Ascending aorta (tissue), 2 donors: ENCODE results near the gene DEFB124. TPM values are rescaled to one million over a fixed set of nuclear protein-coding genes. Genes with fewer than 3 reads are reported as not detected.
"Not testable (repeated sequence)": the region's sequence is repeated elsewhere in the genome, so short reads cannot be mapped to it uniquely, and the experiment has no call there.

Experiments used
- DNase-seq, 2 donors: peaks; one replicate each; pipeline ENCODE4 v3.0.0-alpha.2; 2019; ENCODE audit warnings: low spot score in 2 of 2
- H3K27ac ChIP-seq, 2 donors: fragments of 200-600 bp; sonication (generic); one replicate each; pipeline ENCODE4 v1.5.1; 2016 to 2017; ENCODE audit warnings: mild to moderate bottlenecking in 1 of 2
- H3K27me3 ChIP-seq: fragments of 200-600 bp; sonication (generic); one replicate; pipeline ENCODE4 v1.5.1; 2017
- H3K36me3 ChIP-seq, 2 donors: fragments of 200-600 bp; sonication (generic); one replicate each; pipeline ENCODE4 v1.5.1; 2016
- H3K4me1 ChIP-seq, 2 donors: fragments of 200-600 bp; sonication (generic); one replicate each; pipeline ENCODE4 v1.5.1; 2016 to 2017; ENCODE audit warnings: mild to moderate bottlenecking in 1 of 2
- H3K4me3 ChIP-seq, 2 donors: fragments of 200-600 bp; sonication (generic); one replicate each; pipeline ENCODE4 v1.5.1; 2016 to 2017; ENCODE audit warnings: mild to moderate bottlenecking in 1 of 2
- H3K9me3 ChIP-seq, 2 donors: fragments of 200-600 bp; sonication (generic); one replicate each; pipeline ENCODE4 v1.5.1; 2016
- intact Hi-C: fragments of 100-400 bp; cut with DNase I; formaldehyde crosslinking; loops from one replicate; pipeline ENCODE4 v1.15.1; 2023
- total RNA-seq: library from RNA; depleted of rRNA; stranded (reverse); fragments of >200 nt; gene quantifications from one replicate; pipeline ENCODE4 v1.1.0, GENCODE V29; 2016
- TF ChIP-seq, protein P1 (sequence below), 3 experiments: fragments of 200-600 bp in 2 of 3; fragments of 450-650 bp in 1 of 3; sonication (generic) in 2 of 3; IDR thresholded peaks; one replicate each; pipeline ENCODE4 v1.5.1; 2016 to 2019; ENCODE audit warnings: antibody characterized with exemption in 3 of 3, mild to moderate bottlenecking in 1 of 3, moderate library complexity in 1 of 3

DEFB124 gene
- total RNA-seq, 1 donor from 2014 or later = not detected

DNA sequence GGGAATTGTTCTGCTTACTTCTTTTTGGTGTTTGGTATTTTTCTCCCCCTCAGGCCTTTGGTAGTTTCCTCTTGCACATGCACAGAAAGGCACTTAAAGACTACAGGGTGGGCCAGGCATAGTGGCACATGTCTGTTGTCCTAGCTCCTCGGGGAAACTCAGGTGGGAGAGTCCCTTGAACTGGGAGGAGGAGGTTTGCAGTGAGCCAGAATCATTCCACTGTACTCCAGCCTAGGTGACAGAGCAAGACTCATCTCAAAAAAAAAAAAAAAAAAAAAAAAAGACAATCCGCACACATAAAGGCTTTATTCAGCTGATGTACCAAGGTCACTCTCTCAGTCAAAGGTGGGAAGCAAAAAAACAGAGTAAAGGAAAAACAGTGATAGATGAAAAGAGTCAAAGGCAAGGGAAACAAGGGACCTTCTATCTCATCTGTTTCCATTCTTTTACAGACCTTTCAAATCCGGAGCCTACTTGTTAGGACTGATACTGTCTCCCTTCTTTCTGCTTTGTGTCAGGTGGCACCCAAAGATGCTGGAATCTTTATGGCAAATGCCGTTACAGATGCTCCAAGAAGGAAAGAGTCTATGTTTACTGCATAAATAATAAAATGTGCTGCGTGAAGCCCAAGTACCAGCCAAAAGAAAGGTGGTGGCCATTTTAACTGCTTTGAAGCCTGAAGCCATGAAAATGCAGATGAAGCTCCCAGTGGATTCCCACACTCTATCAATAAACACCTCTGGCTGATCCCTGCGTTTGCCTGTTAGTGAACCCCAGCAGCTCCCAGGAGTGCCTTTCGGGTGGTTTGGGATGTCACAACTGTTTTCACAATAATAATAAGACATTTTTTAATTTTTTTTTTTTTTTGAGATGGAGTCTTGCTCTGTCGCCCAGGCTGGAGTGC is 25.2 kb downstream of the DEFB124 start:
- Histone ChIP-seq H3K4me3 (no peak overlapping the region), H3K9me3 (no peaks in the 10 kb centered on the region), H3K27ac (no peak overlapping the region), H3K27me3 (no peaks in the 10 kb centered on the region), H3K4me1 (peaks cover 0 to 8% of the 10 kb centered on the region in 2 donors), H3K36me3 (no peaks in the 10 kb centered on the region)
- peak in 1 of 2 donors; percentile 1 for DNase-seq
- intact Hi-C loops = no loop called here
- TF ChIP-seq, protein P1, sequence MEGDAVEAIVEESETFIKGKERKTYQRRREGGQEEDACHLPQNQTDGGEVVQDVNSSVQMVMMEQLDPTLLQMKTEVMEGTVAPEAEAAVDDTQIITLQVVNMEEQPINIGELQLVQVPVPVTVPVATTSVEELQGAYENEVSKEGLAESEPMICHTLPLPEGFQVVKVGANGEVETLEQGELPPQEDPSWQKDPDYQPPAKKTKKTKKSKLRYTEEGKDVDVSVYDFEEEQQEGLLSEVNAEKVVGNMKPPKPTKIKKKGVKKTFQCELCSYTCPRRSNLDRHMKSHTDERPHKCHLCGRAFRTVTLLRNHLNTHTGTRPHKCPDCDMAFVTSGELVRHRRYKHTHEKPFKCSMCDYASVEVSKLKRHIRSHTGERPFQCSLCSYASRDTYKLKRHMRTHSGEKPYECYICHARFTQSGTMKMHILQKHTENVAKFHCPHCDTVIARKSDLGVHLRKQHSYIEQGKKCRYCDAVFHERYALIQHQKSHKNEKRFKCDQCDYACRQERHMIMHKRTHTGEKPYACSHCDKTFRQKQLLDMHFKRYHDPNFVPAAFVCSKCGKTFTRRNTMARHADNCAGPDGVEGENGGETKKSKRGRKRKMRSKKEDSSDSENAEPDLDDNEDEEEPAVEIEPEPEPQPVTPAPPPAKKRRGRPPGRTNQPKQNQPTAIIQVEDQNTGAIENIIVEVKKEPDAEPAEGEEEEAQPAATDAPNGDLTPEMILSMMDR (IDR thresholded peaks at IDR 0.05) = no peak

DNA sequence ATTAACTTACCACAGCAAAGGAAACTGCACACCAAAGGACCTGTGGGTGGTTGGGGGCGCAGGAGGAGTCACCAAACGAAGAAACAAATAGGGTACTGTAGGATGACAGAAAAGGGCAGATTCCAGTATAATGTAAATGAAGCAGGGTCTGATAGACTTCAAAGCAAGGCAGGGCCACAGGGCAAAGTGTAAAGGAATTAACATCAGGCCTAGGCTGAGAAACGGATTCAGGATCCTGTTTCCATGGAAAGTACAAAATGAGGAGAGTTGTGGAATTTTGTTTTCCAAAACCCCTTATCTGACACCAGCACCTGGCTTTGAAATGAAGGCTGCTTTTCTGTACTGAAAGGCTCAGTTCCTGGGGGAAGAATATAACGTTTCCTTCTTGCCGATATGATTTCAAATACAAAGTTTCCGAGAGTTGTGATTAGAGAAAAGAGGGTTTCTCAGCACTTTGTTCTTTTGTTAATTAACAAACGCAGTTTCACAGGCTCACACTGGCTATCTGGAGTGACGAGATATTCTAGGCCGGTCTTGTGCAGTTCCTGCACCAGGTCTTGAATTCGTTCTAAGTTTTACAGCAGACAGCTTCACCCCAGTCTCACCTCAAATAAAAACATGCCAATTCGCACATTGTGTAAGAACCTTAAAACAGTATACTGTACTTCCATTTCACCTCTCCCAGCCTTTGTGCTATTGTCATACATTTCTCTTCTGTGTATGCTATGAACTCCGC is 28.7 kb downstream of the DEFB124 start:
- no peak overlapping the region for H3K27ac ChIP-seq
- H3K36me3 ChIP-seq = no peaks in the 10 kb centered on the region
- H3K4me3 ChIP-seq = no peak overlapping the region
- H3K9me3 ChIP-seq = no peaks in the 10 kb centered on the region
- no peaks in the 10 kb centered on the region for H3K4me1 ChIP-seq
- no peaks in the 10 kb centered on the region for H3K27me3 ChIP-seq
- intact Hi-C loops = no loop called here
- DNase-seq = no peak
- TF ChIP-seq, protein P1 (IDR thresholded peaks at IDR 0.05) = no peak

DNA sequence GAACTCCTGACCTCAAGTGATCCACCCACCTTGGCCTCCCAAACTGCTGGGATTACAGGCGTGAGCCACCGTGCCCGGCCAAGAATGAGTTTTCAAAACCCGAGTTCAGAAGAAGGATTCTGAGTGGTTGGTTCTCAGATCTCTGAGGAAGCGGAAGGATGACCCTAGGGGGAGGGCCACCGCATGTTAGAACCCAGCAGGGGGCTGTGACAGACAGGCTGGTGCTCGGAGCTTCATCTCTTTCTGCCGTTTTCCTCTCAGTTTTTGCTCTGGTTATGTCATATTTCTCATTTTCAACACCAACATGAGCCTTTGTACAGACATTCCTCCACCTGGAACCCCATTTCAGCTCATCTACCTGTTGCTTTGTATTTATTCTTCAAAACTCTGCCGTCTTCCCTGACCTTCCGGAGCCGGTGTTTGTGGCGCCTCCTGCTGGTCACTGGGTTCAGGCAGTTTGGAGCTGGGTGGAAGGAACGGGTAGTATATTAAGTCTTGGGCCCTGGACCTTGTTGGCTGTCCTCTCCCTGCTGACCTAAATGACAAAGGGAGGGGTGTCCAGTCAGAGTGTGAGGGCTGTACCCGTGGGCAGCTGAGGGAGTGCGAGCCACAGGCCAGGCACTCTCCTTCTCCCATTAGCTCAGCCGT is 34.8 kb downstream of the DEFB124 start, which contains the start of gene DEFB123:
DEFB123 (plus strand) TSS at position 621 of the 648 bp plus-strand sequence. CDS start 67 bp downstream, outside the sequence.
- H3K36me3 ChIP-seq = no peaks in the 10 kb centered on the region
- H3K4me3 ChIP-seq = no peak within 1 kb of the TSS
- TF ChIP-seq, protein P1 (IDR thresholded peaks at IDR 0.05) = no peak
- intact Hi-C loops = no loop called here
- H3K9me3 ChIP-seq = no peaks in the 10 kb centered on the region
- H3K27ac ChIP-seq = no peak within 1 kb of the TSS
- no peaks in the 10 kb centered on the region for H3K27me3 ChIP-seq
- no peaks in the 10 kb centered on the region for H3K4me1 ChIP-seq
- DNase-seq = no peak

DNA sequence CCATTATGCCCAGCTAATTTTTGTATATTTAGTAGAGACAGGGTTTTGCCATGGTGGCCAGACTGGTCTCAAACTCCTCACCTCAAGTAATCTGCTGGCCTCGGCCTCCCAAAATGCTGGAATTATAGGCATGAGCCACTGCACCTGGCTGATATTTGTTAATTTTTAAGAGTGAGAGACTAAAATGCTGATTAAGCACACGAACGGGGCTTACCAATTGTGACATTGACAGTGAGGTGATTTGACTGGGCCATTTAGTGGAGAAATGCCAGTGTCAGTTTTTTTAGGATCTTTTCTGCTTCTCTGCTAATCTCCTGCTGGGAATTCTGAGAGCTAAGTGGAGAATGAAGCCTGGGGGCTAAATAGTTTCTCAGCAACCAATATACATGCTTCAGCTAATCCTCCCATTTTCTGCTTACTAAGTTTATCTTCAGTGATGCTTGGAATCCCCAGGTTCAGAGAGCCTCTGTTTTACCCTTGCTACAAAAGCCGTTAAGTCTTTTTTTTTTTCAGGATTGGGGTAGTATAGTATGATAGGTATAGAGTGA is 44.3 kb downstream of the DEFB124 start:
- no peak overlapping the region for H3K4me3 ChIP-seq
- intact Hi-C loops = no loop called here
- H3K4me1 ChIP-seq = no peaks in the 10 kb centered on the region
- no peak overlapping the region for H3K27ac ChIP-seq
- TF ChIP-seq, protein P1 (IDR thresholded peaks at IDR 0.05) = no peak
- peaks cover 0 to 8% of the 10 kb centered on the region in 2 donors for H3K9me3 ChIP-seq
- no peaks in the 10 kb centered on the region for H3K27me3 ChIP-seq
- DNase-seq = no peak
- no peaks in the 10 kb centered on the region for H3K36me3 ChIP-seq

DNA sequence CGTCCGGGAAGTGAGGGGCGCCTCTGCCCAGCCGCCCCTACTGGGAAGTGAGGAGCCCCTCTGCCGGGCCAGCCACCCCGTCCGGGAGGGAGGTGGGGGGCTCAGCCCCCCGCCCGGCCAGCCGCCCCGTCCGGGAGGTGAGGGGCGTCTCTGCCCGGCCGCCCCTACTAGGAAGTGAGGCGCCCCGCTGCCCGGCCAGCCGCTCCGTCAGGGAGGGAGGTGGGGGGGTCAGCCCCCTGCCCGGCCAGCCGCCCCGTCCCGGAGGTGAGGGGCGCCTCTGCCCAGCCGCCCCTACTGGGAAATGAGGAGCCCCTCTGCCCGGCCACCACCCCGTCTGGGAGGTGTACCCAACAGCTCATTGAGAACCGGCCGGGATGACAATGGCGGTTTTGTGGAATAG is 47.4 kb downstream of the DEFB124 start:
- H3K36me3 ChIP-seq, intact Hi-C loops, H3K4me1 ChIP-seq, H3K9me3 ChIP-seq, H3K4me3 ChIP-seq, H3K27me3 ChIP-seq, H3K27ac ChIP-seq, DNase-seq: not testable (repeated sequence)

DNA sequence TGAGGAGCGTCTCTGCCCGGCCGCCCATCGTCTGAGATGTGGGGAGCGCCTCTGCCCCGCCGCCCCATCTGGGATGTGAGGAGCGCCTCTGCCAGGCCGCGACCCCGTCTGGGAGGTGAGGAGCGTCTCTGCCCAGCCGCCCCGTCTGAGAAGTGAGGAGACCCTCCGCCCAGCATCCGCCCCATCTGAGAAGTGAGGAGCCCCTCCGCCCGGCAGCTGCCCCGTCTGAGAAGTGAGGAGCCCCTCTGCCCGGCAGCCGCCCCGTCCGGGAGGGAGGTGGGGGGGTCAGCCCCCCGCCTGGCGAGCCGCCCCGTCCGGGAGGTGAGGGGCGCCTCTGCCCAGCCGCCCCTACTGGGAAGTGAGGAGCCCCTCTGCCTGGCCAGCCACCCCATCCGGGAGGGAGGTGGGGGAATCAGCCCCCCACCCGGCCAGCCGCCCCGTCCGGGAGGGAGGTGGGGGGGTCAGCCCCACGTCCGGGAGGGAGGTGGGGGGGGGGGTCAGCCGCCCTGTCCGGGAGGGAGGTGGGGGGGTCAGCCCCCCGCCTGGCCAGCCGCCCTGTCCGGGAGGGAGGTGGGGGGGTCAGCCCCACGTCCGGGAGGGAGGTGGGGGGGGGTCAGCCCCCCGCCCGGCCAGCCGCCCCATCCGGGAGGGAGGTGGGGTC is 47.9 kb downstream of the DEFB124 start:
- H3K9me3 ChIP-seq, DNase-seq, H3K36me3 ChIP-seq, H3K27me3 ChIP-seq, H3K27ac ChIP-seq, intact Hi-C loops, H3K4me1 ChIP-seq, H3K4me3 ChIP-seq: not testable (repeated sequence)
